Measurements from ENCODE around the gene PPP2R2D.

Gene PPP2R2D

GRCh38 chr10:131959841-131960240 lies 59.0 kb downstream of the PPP2R2D start:
- Histone ChIP-seq H3K36me3 (replicated peaks in 1 of 2; ENCODE audit: control insufficient read depth in 2 of 2, insufficient read depth in 2 of 2, low read length in 2 of 2) (peaks cover 21 to 58% of the 10 kb centered on the region in 2 donors), H3K27ac (replicated peaks; ENCODE audit: low read length) (no peak overlapping the region)

GRCh38 chr10:131960631-131961046 lies 59.8 kb downstream of the PPP2R2D start:
- H3K4me3 ChIP-seq (ENCODE audit: low read length in 2 of 2) = peak overlapping the region in 1 of 2 donors; percentile 45
- no peak overlapping the region for H3K4me2 ChIP-seq (ENCODE audit: insufficient read depth, low read length, poor library complexity, severe bottlenecking)
- no peak overlapping the region for H2BK12ac ChIP-seq (ENCODE audit: low read length)
- no peak overlapping the region for H3K9ac ChIP-seq (ENCODE audit: low read depth, low read length, poor library complexity)
- H4K8ac ChIP-seq (ENCODE audit: low read depth, low read length) = no peak overlapping the region
- peaks cover 19 to 52% of the 10 kb centered on the region in 2 donors for H3K36me3 ChIP-seq (replicated peaks in 1 of 2; ENCODE audit: control insufficient read depth in 2 of 2, insufficient read depth in 2 of 2, low read length in 2 of 2)
- no peak overlapping the region for H3K23ac ChIP-seq (ENCODE audit: low read depth, low read length, poor library complexity)
- H3K9me3 ChIP-seq (replicated peaks in 1 of 2; ENCODE audit: control insufficient read depth in 2 of 2, insufficient read depth in 1 of 2, low read depth in 1 of 2, low read length in 2 of 2) = peaks cover 0 to 3% of the 10 kb centered on the region in 2 donors
- H2AFZ ChIP-seq (ENCODE audit: low read length) = no peak overlapping the region
- no peak overlapping the region for H2BK15ac ChIP-seq (ENCODE audit: low read length)
- no peak for DNase-seq (ENCODE audit: low spot score)
- H3K14ac ChIP-seq (ENCODE audit: low read length) = no peak overlapping the region
- no peak overlapping the region for H2BK5ac ChIP-seq (ENCODE audit: low read length)
- H3K4me1 ChIP-seq (ENCODE audit: control insufficient read depth in 2 of 2, insufficient read depth in 1 of 2, low read depth in 1 of 2, low read length in 2 of 2) = no peaks in the 10 kb centered on the region
- no peak overlapping the region for H2BK120ac ChIP-seq (ENCODE audit: low read depth, low read length)
- H4K91ac ChIP-seq (ENCODE audit: low read depth, low read length, poor library complexity) = no peak overlapping the region
- no peak overlapping the region for H3K27ac ChIP-seq (replicated peaks; ENCODE audit: low read length)
- H3K4ac ChIP-seq (ENCODE audit: low read length) = no peak overlapping the region
- no peaks in the 10 kb centered on the region for H3K27me3 ChIP-seq (ENCODE audit: control insufficient read depth in 3 of 3, insufficient read depth in 3 of 3, low read depth in 1 of 3, low read length in 3 of 3)
- WGBS, 2 donors (ENCODE audit: extremely low coverage in 2 of 2, insufficient read length in 2 of 2, insufficient replicate concordance in 1 of 2) = no CpG with 5 or more reads among the region's 18 CpGs
- no peak overlapping the region for H3K18ac ChIP-seq (ENCODE audit: low read length)
- no peak overlapping the region for H2AK5ac ChIP-seq (ENCODE audit: low read depth, low read length)
- H3K79me1 ChIP-seq (ENCODE audit: low read depth, low read length) = peaks cover 3% of the 10 kb centered on the region

More at GRCh38 chr10:131959841-131960240, 59.0 kb downstream of the PPP2R2D start:
- no CpG with 5 or more reads among the region's 19 CpGs for WGBS, 2 donors (ENCODE audit: extremely low coverage in 2 of 2, insufficient read length in 2 of 2, insufficient replicate concordance in 1 of 2)
- H4K91ac ChIP-seq (ENCODE audit: low read depth, low read length, poor library complexity) = no peak overlapping the region
- H3K4ac ChIP-seq (ENCODE audit: low read length) = no peak overlapping the region
- H3K4me3 ChIP-seq (ENCODE audit: low read length in 2 of 2) = no peak overlapping the region
- no peak overlapping the region for H3K4me2 ChIP-seq (ENCODE audit: insufficient read depth, low read length, poor library complexity, severe bottlenecking)
- no peak overlapping the region for H2BK120ac ChIP-seq (ENCODE audit: low read depth, low read length)
- H2BK15ac ChIP-seq (ENCODE audit: low read length) = no peak overlapping the region
- H3K18ac ChIP-seq (ENCODE audit: low read length) = no peak overlapping the region
- H2BK5ac ChIP-seq (ENCODE audit: low read length) = no peak overlapping the region
- H3K9ac ChIP-seq (ENCODE audit: low read depth, low read length, poor library complexity) = no peak overlapping the region
- H2BK12ac ChIP-seq (ENCODE audit: low read length) = no peak overlapping the region
- H3K4me1 ChIP-seq (ENCODE audit: control insufficient read depth in 2 of 2, insufficient read depth in 1 of 2, low read depth in 1 of 2, low read length in 2 of 2) = no peaks in the 10 kb centered on the region
- H2AK5ac ChIP-seq (ENCODE audit: low read depth, low read length) = no peak overlapping the region
- DNase-seq (ENCODE audit: low spot score) = no peak
- H3K79me1 ChIP-seq (ENCODE audit: low read depth, low read length) = peaks cover 3% of the 10 kb centered on the region
- peaks cover 0 to 3% of the 10 kb centered on the region in 2 donors for H3K9me3 ChIP-seq (replicated peaks in 1 of 2; ENCODE audit: control insufficient read depth in 2 of 2, insufficient read depth in 1 of 2, low read depth in 1 of 2, low read length in 2 of 2)
- no peak overlapping the region for H2AFZ ChIP-seq (ENCODE audit: low read length)
- H4K8ac ChIP-seq (ENCODE audit: low read depth, low read length) = no peak overlapping the region
- no peaks in the 10 kb centered on the region for H3K27me3 ChIP-seq (ENCODE audit: control insufficient read depth in 3 of 3, insufficient read depth in 3 of 3, low read depth in 1 of 3, low read length in 3 of 3)
- H3K23ac ChIP-seq (ENCODE audit: low read depth, low read length, poor library complexity) = peak overlapping the region; percentile 2
- H3K14ac ChIP-seq (ENCODE audit: low read length) = no peak overlapping the region

DNA sequence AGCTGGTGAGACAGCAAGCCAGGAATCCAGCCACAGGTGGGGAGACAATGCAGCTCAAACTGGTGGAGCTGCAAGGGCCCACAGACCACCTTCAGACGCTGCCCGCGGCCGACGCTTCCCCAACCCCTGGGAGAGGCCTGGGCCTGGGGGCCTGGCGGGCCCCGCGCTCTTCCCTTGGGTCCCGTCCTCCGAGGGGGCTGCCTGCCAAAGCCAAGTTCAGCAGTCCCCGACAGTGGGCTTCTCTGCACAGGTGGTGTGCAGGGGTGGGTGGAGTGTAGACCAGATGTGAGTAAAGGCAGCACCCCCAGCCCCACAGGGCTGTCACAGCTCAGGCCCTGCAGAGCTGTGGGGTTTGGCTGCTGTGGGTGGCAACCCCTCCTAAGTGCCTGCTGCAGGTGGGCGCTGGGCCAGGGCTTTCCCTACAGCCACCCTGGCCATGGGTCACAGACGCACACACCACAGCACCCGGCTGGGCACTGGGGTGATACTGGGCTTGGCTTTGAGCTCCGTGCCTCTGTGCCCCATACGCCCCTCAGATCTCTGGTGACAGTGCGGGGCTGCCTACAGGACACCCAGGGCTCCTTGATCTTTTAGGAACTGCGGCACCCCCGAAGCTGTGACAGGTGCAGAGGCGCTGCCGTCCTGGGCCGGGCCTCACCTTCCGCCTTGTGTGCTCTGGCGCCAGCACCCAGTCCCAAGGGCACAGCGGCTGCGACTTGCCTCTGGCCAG lies 60.4 kb downstream of the PPP2R2D start:
- Histone ChIP-seq H2BK5ac (ENCODE audit: low read length) (no peak overlapping the region), H3K18ac (ENCODE audit: low read length) (no peak overlapping the region), H3K14ac (ENCODE audit: low read length) (no peak overlapping the region), H3K4me2 (ENCODE audit: insufficient read depth, low read length, poor library complexity, severe bottlenecking) (no peak overlapping the region), H3K27me3 (ENCODE audit: control insufficient read depth in 3 of 3, insufficient read depth in 3 of 3, low read depth in 1 of 3, low read length in 3 of 3) (no peaks in the 10 kb centered on the region), H2AFZ (ENCODE audit: low read length) (no peak overlapping the region), H4K91ac (ENCODE audit: low read depth, low read length, poor library complexity) (no peak overlapping the region), H2AK5ac (ENCODE audit: low read depth, low read length) (no peak overlapping the region), H3K27ac (replicated peaks; ENCODE audit: low read length) (no peak overlapping the region), H3K79me1 (ENCODE audit: low read depth, low read length) (peaks cover 3% of the 10 kb centered on the region), H3K4me3 (ENCODE audit: low read length in 2 of 2) (peak overlapping the region in 1 of 2 donors; percentile 45), H3K9ac (ENCODE audit: low read depth, low read length, poor library complexity) (peak overlapping the region; percentile 76), H3K36me3 (replicated peaks in 1 of 2; ENCODE audit: control insufficient read depth in 2 of 2, insufficient read depth in 2 of 2, low read length in 2 of 2) (peaks cover 15 to 52% of the 10 kb centered on the region in 2 donors), H3K9me3 (replicated peaks in 1 of 2; ENCODE audit: control insufficient read depth in 2 of 2, insufficient read depth in 1 of 2, low read depth in 1 of 2, low read length in 2 of 2) (peaks cover 0 to 3% of the 10 kb centered on the region in 2 donors), H3K23ac (ENCODE audit: low read depth, low read length, poor library complexity) (no peak overlapping the region), H2BK12ac (ENCODE audit: low read length) (no peak overlapping the region), H4K8ac (ENCODE audit: low read depth, low read length) (no peak overlapping the region), H3K4ac (ENCODE audit: low read length) (no peak overlapping the region), H3K4me1 (ENCODE audit: control insufficient read depth in 2 of 2, insufficient read depth in 1 of 2, low read depth in 1 of 2, low read length in 2 of 2) (no peaks in the 10 kb centered on the region), H2BK120ac (ENCODE audit: low read depth, low read length) (no peak overlapping the region), H2BK15ac (ENCODE audit: low read length) (no peak overlapping the region)
- no peak for DNase-seq (ENCODE audit: low spot score)
- WGBS, 2 donors (ENCODE audit: extremely low coverage in 2 of 2, insufficient read length in 2 of 2, insufficient replicate concordance in 1 of 2) = no CpG with 5 or more reads among the region's 26 CpGs

DNA sequence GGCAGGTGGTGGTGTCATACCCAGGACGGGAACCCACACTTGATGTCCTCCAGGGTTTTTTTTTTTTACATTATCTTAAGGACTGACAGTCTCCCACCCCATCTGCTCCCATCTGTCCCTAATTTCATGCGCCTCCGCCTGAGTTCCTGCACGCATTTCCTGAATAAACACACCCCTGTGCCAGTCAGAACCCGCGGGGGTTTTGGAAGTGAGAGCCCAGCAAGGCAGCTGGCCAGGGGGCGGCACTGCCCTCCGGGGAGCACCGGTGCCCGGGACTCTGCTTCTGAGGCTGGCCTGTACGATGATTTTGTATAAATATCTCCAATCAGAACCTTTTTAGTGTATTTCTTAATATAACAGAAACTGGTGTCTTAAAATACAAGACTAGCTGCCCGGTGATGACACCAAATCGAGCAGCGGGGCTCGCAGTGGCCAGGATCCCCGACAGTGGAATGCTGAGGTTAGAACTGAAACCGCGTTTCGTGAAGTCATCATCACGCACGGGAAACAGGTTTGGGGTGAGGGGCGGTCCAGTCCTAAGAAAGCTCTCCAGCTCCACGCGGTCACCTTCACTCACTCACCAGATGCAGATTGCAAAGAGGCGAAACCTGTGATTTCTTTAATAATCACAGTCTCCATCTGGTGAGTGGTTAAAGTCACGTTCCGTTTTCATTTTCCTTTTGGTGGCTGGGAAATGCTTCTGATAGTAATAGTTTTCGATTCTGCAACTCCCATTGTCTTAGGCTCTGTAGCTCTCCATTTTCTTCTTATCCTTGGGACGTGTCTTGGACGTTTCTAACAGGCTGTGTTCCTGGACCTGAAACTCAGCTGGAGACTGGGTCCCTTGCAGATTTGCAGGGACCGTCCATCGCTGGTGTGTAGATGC lies 61.2 kb downstream of the PPP2R2D start:
- H2BK12ac ChIP-seq (ENCODE audit: low read length) = no peak overlapping the region
- H3K27me3 ChIP-seq (ENCODE audit: control insufficient read depth in 3 of 3, insufficient read depth in 3 of 3, low read depth in 1 of 3, low read length in 3 of 3) = no peaks in the 10 kb centered on the region
- no peak overlapping the region for H2AK5ac ChIP-seq (ENCODE audit: low read depth, low read length)
- H4K8ac ChIP-seq (ENCODE audit: low read depth, low read length) = no peak overlapping the region
- no peak overlapping the region for H4K91ac ChIP-seq (ENCODE audit: low read depth, low read length, poor library complexity)
- peaks cover 11 to 52% of the 10 kb centered on the region in 2 donors for H3K36me3 ChIP-seq (replicated peaks in 1 of 2; ENCODE audit: control insufficient read depth in 2 of 2, insufficient read depth in 2 of 2, low read length in 2 of 2)
- no peak overlapping the region for H3K27ac ChIP-seq (replicated peaks; ENCODE audit: low read length)
- no peak overlapping the region for H3K14ac ChIP-seq (ENCODE audit: low read length)
- peaks cover 3% of the 10 kb centered on the region for H3K79me1 ChIP-seq (ENCODE audit: low read depth, low read length)
- no peak overlapping the region for H3K4me3 ChIP-seq (ENCODE audit: low read length in 2 of 2)
- no peak overlapping the region for H3K9ac ChIP-seq (ENCODE audit: low read depth, low read length, poor library complexity)
- H3K4me2 ChIP-seq (ENCODE audit: insufficient read depth, low read length, poor library complexity, severe bottlenecking) = no peak overlapping the region
- no peak overlapping the region for H3K4ac ChIP-seq (ENCODE audit: low read length)
- H3K23ac ChIP-seq (ENCODE audit: low read depth, low read length, poor library complexity) = no peak overlapping the region
- WGBS, 2 donors (ENCODE audit: extremely low coverage in 2 of 2, insufficient read length in 2 of 2, insufficient replicate concordance in 1 of 2) = no CpG with 5 or more reads among the region's 32 CpGs
- H3K9me3 ChIP-seq (replicated peaks in 1 of 2; ENCODE audit: control insufficient read depth in 2 of 2, insufficient read depth in 1 of 2, low read depth in 1 of 2, low read length in 2 of 2) = peaks cover 0 to 2% of the 10 kb centered on the region in 2 donors
- peak overlapping the region; percentile 16 for H3K18ac ChIP-seq (ENCODE audit: low read length)
- no peak overlapping the region for H2BK120ac ChIP-seq (ENCODE audit: low read depth, low read length)
- no peak overlapping the region for H2BK5ac ChIP-seq (ENCODE audit: low read length)
- no peak for DNase-seq (ENCODE audit: low spot score)
- no peaks in the 10 kb centered on the region for H3K4me1 ChIP-seq (ENCODE audit: control insufficient read depth in 2 of 2, insufficient read depth in 1 of 2, low read depth in 1 of 2, low read length in 2 of 2)
- H2AFZ ChIP-seq (ENCODE audit: low read length) = no peak overlapping the region
- no peak overlapping the region for H2BK15ac ChIP-seq (ENCODE audit: low read length)

Measured in neuronal stem cell (in vitro differentiated cells).